Esophagus muscularis mucosa (tissue), 4 donors: ENCODE results near the gene RNF168. TPM values are rescaled to one million over a fixed set of nuclear protein-coding genes. Genes with fewer than 3 reads are reported as not detected.

Experiments used
- DNase-seq: peaks from one replicate; pipeline ENCODE4 v3.0.0-alpha.2; 2017; ENCODE audit errors: extremely low spot score
- H3K27ac ChIP-seq, 4 donors: fragments of 200-600 bp; sonication (generic); replicated peaks in 1 of 4; 1 replicate in 3 of 4; 2 replicates in 1 of 4; pipeline ENCODE4 v1.5.1; 2016 to 2019; ENCODE audit warnings: mild to moderate bottlenecking in 1 of 4
- H3K27me3 ChIP-seq, 4 donors: fragments of 200-600 bp; sonication (generic); one replicate each; pipeline versions ENCODE4 v1.5.1 to v1.6.0; 2016 to 2019
- H3K36me3 ChIP-seq, 4 donors: fragments of 200-600 bp; sonication (generic); one replicate each; pipeline ENCODE4 v1.5.1; 2016 to 2019
- H3K4me1 ChIP-seq, 4 donors: fragments of 200-600 bp; sonication (generic); one replicate each; pipeline ENCODE4 v1.5.1; 2016 to 2019
- H3K4me3 ChIP-seq, 4 donors: fragments of 200-600 bp; sonication (generic); 1 replicate in 2 of 4; 2 replicates in 2 of 4; pipeline ENCODE4 v1.5.1; 2016 to 2019; ENCODE audit warnings: mild to moderate bottlenecking in 4 of 4, moderate library complexity in 1 of 4
- H3K9me3 ChIP-seq, 4 donors: fragments of 200-600 bp; sonication (generic); 1 replicate in 3 of 4; 2 replicates in 1 of 4; pipeline ENCODE4 v1.5.1; 2016 to 2019
- CTCF ChIP-seq, 3 experiments: fragments of 200-600 bp in 2 of 3; fragments of 450-650 bp in 1 of 3; sonication (generic) in 2 of 3; IDR thresholded peaks; one replicate each; pipeline ENCODE4 v1.5.1; 2017 to 2019; ENCODE audit warnings: antibody characterized with exemption in 3 of 3, mild to moderate bottlenecking in 2 of 3, moderate library complexity in 1 of 3
- EP300 ChIP-seq: sonication (generic); formaldehyde crosslinking; IDR thresholded peaks from one replicate; pipeline ENCODE4 v1.6.1; 2017; ENCODE audit warnings: antibody characterized with exemption
- POLR2A ChIP-seq: fragments of 450-650 bp; IDR thresholded peaks from one replicate; pipeline ENCODE4 v1.6.1; 2017; ENCODE audit warnings: antibody characterized with exemption, moderate library complexity, mild to moderate bottlenecking, low read depth
- POLR2AphosphoS5 ChIP-seq, 2 donors: sonication (generic); formaldehyde crosslinking; IDR thresholded peaks; one replicate each; pipeline ENCODE4 v1.6.1; 2017; ENCODE audit warnings: antibody characterized with exemption in 2 of 2
- WGBS: methylation state at CpG from one replicate; pipeline ENCODE4 v1.1.5; 2018; 5-methylcytosine and 5-hydroxymethylcytosine counted together
- intact Hi-C: fragments of 100-400 bp; cut with DNase I; formaldehyde crosslinking; loops from one replicate; pipeline ENCODE4 v1.15.1; 2023
- total RNA-seq, 4 donors: library from RNA; depleted of rRNA; stranded (reverse); fragments of >200 nt; gene quantifications; one replicate each; pipeline versions ENCODE4 v1.1.0 to v1.2.1, GENCODE V29; 2016

Gene RNF168
- total RNA-seq, 4 donors from 2014 or later, result 17.2 to 23.0 (median 22.3) TPM

GRCh38 chr3:196499061-196499460, 4.5 kb downstream of the RNF168 start:
- Histone ChIP-seq H3K36me3 (peaks cover 0 to 7% (median 0%) of the 10 kb centered on the region in 4 donors), H3K27ac (no peak overlapping the region), H3K4me1 (peaks cover 18 to 44% (median 35%) of the 10 kb centered on the region in 4 donors), H3K27me3 (no peaks in the 10 kb centered on the region), H3K4me3 (no peak overlapping the region), H3K9me3 (no peaks in the 10 kb centered on the region)
- DNase-seq, result no peak
- TF ChIP-seq POLR2AphosphoS5 (IDR thresholded peaks at IDR 0.05), result no peak
- TF ChIP-seq EP300, result no peak
- TF ChIP-seq POLR2A, result no peak
- no peak for TF ChIP-seq CTCF (IDR thresholded peaks at IDR 0.05)
- WGBS, result 82% methylated on average over 5 of the region's 5 CpGs
- intact Hi-C loops, result no loop called here

GRCh38 chr3:196498297-196498696, 5.3 kb downstream of the RNF168 start:
- H3K4me3 ChIP-seq, result no peak overlapping the region
- intact Hi-C loops, result no loop called here
- TF ChIP-seq POLR2AphosphoS5 (IDR thresholded peaks at IDR 0.05) (no peak), POLR2A (no peak), EP300 (no peak)
- H3K27ac ChIP-seq, result no peak overlapping the region
- H3K4me1 ChIP-seq, result peaks cover 16 to 41% (median 32%) of the 10 kb centered on the region in 4 donors
- H3K27me3 ChIP-seq, result no peaks in the 10 kb centered on the region
- H3K36me3 ChIP-seq, result peaks cover 0 to 7% (median 0%) of the 10 kb centered on the region in 4 donors
- no peaks in the 10 kb centered on the region for H3K9me3 ChIP-seq
- 95% methylated on average over 6 of the region's 8 CpGs for WGBS
- DNase-seq, result no peak

GRCh38 chr3:196496183-196496582, 7.4 kb downstream of the RNF168 start:
- WGBS, result 85% methylated on average over 4 of the region's 4 CpGs
- Histone ChIP-seq H3K27ac (no peak overlapping the region), H3K27me3 (no peaks in the 10 kb centered on the region), H3K9me3 (no peaks in the 10 kb centered on the region), H3K4me3 (no peak overlapping the region), H3K4me1 (peaks cover 16 to 36% (median 28%) of the 10 kb centered on the region in 4 donors), H3K36me3 (peaks cover 0 to 7% (median 0%) of the 10 kb centered on the region in 4 donors)
- DNase-seq, result no peak
- intact Hi-C loops, result no loop called here
- TF ChIP-seq EP300 (no peak), POLR2A (no peak), CTCF (IDR thresholded peaks at IDR 0.05) (no peak), POLR2AphosphoS5 (IDR thresholded peaks at IDR 0.05) (no peak)

- Histone ChIP-seq H3K27ac (no peak overlapping the region), H3K36me3 (peaks cover 0 to 4% (median 0%) of the 10 kb centered on the region in 4 donors), H3K27me3 (no peaks in the 10 kb centered on the region), H3K4me3 (no peak overlapping the region), H3K4me1 (peaks cover 0 to 7% (median 4%) of the 10 kb centered on the region in 4 donors), H3K9me3 (no peaks in the 10 kb centered on the region)
- 95% methylated on average over 7 of the region's 7 CpGs for WGBS
- no peak for DNase-seq
- TF ChIP-seq CTCF (IDR thresholded peaks at IDR 0.05) (no peak), POLR2A (no peak), POLR2AphosphoS5 (IDR thresholded peaks at IDR 0.05) (no peak), EP300 (no peak)
- intact Hi-C loops, result no loop called here
Observed at GRCh38 chr3:196493292-196493691, 10.3 kb downstream of the RNF168 start.

- Histone ChIP-seq H3K4me1 (peaks cover 0 to 6% (median 0%) of the 10 kb centered on the region in 4 donors), H3K4me3 (no peak overlapping the region), H3K27me3 (no peaks in the 10 kb centered on the region), H3K36me3 (peaks cover 2 to 16% (median 7%) of the 10 kb centered on the region in 4 donors), H3K27ac (no peak overlapping the region), H3K9me3 (no peaks in the 10 kb centered on the region)
- intact Hi-C loops, result no loop called here
- WGBS, result 95% methylated on average over 2 of the region's 2 CpGs
- DNase-seq, result no peak
- TF ChIP-seq POLR2AphosphoS5 (IDR thresholded peaks at IDR 0.05), result no peak
- TF ChIP-seq EP300, result no peak
- TF ChIP-seq CTCF (IDR thresholded peaks at IDR 0.05), result no peak
- TF ChIP-seq POLR2A, result no peak
Observed at GRCh38 chr3:196492080-196492479, 11.5 kb downstream of the RNF168 start.
